H1 (cell line): Measurements from ENCODE around the gene PCDHA1. TPM values are rescaled to one million over a fixed set of nuclear protein-coding genes. Genes with fewer than 3 reads are reported as not detected.

Source experiments
- CTCF ChIA-PET: fragments of 300-600 bp; sonication (Branson Sonifier 250); formaldehyde crosslinking; loops from one replicate; lab custom pipeline; 2021; ENCODE audit not compliant: partially characterized antibody; lab: Charles Lee
- POLR2A ChIA-PET: fragments of 300-600 bp; sonication (Branson Sonifier 250); formaldehyde crosslinking; loops from one replicate; lab custom pipeline; 2021; ENCODE audit warnings: inconsistent platforms; ENCODE audit not compliant: partially characterized antibody; lab: Charles Lee
- DNase-seq, 2 experiments: peaks; one replicate each; pipeline versions ENCODE4 v3.0.0 to v3.0.0-alpha.2; 2010 to 2022; ENCODE audit warnings: low spot score in 2 of 2, low read depth in 1 of 2, mixed read lengths in 1 of 2
- FAIRE-seq: peaks from 2 replicates; lab custom pipeline; 2011; peaks lifted over from hg19 to GRCh38; lab: Jason Lieb, UNC
- H2AFZ ChIP-seq: 2 replicates; pipeline ENCODE4 v1.8.1; 2012; ENCODE audit warnings: low read length, inconsistent platforms
- H2AK5ac ChIP-seq: 2 replicates; pipeline ENCODE4 v1.6.1; 2013; ENCODE audit warnings: low read depth, low read length
- H2BK120ac ChIP-seq: replicated peaks from 2 replicates; pipeline ENCODE3; 2013; ENCODE audit warnings: low read depth, low read length, inconsistent platforms
- H2BK12ac ChIP-seq: 2 replicates; pipeline ENCODE4 v1.6.1; 2013; ENCODE audit warnings: low read depth, low read length
- H2BK15ac ChIP-seq: 2 replicates; pipeline ENCODE4 v1.6.1; 2013; ENCODE audit warnings: low read length
- H2BK20ac ChIP-seq: 2 replicates; pipeline ENCODE4 v1.6.1; 2013; ENCODE audit warnings: low read length
- H2BK5ac ChIP-seq: 2 replicates; pipeline ENCODE4 v1.6.1; 2013; ENCODE audit warnings: low read depth, low read length
- H3K14ac ChIP-seq: 2 replicates; pipeline ENCODE4 v1.6.1; 2013; ENCODE audit warnings: inconsistent platforms; ENCODE audit not compliant: insufficient read length
- H3K18ac ChIP-seq: 2 replicates; pipeline ENCODE4 v1.6.1; 2013; ENCODE audit warnings: low read length; ENCODE audit errors: extremely low read depth
- H3K23ac ChIP-seq: 2 replicates; pipeline ENCODE4 v1.6.1; 2013; ENCODE audit warnings: inconsistent platforms; ENCODE audit not compliant: insufficient read length
- H3K23me2 ChIP-seq: 2 replicates; pipeline ENCODE4 v1.6.1; 2013; ENCODE audit warnings: low read depth, low read length
- H3K27ac ChIP-seq: 2 replicates; pipeline ENCODE4 v1.6.1; 2011; ENCODE audit warnings: low read depth, low read length, inconsistent platforms
- H3K27me3 ChIP-seq, 4 experiments: replicated peaks in 1 of 4; 1 replicate in 1 of 4; 2 replicates in 3 of 4; pipeline versions ENCODE4 v1.6.1 to v1.8.1; 2011 to 2013; ENCODE audit warnings: low read length in 3 of 4, mild to moderate bottlenecking in 3 of 4, inconsistent platforms in 2 of 4, mixed read lengths in 2 of 4, moderate library complexity in 1 of 4; ENCODE audit not compliant: control insufficient read depth in 3 of 4, insufficient read depth in 3 of 4; ENCODE audit errors: extremely low read depth in 1 of 4
- H3K36me3 ChIP-seq, 4 experiments: 2 replicates each; pipeline versions ENCODE4 v1.6.1 to v1.8.1; 2011 to 2013; ENCODE audit warnings: mild to moderate bottlenecking in 4 of 4, low read length in 3 of 4, moderate library complexity in 2 of 4, control low read depth in 1 of 4, inconsistent platforms in 1 of 4; ENCODE audit not compliant: insufficient read depth in 4 of 4, control insufficient read depth in 2 of 4
- H3K4ac ChIP-seq: replicated peaks from 2 replicates; pipeline ENCODE3; 2013; ENCODE audit warnings: low read length, low read depth, mixed read lengths, inconsistent platforms; ENCODE audit not compliant: insufficient read length
- H3K4me1 ChIP-seq, 4 experiments: replicated peaks in 1 of 4; 1 replicate in 1 of 4; 2 replicates in 3 of 4; pipeline versions ENCODE4 v1.6.1 to v1.8.1; 2011 to 2013; ENCODE audit warnings: low read length in 3 of 4, inconsistent platforms in 2 of 4, mixed read lengths in 1 of 4; ENCODE audit not compliant: insufficient read depth in 4 of 4, control insufficient read depth in 3 of 4
- H3K4me2 ChIP-seq, 2 experiments: 2 replicates each; pipeline versions ENCODE4 v1.6.1 to v1.8.1; 2011 to 2013; ENCODE audit warnings: low read depth in 2 of 2, low read length in 2 of 2, control low read depth in 1 of 2, inconsistent platforms in 1 of 2, mild to moderate bottlenecking in 1 of 2; ENCODE audit not compliant: insufficient read depth in 1 of 2
- H3K4me3 ChIP-seq, 4 experiments: fragments of 200-600, 300-600 bp in 1 of 4; sonication (generic), shearing (Covaris generic), sonication (Bioruptor Twin) in 1 of 4; 2 replicates each; pipeline versions ENCODE4 v1.5.1 to v1.8.1; 2011 to 2016; ENCODE audit warnings: low read length in 4 of 4, low read depth in 3 of 4, control low read depth in 2 of 4, inconsistent platforms in 2 of 4, mild to moderate bottlenecking in 2 of 4, mixed read lengths in 1 of 4, moderate library complexity in 1 of 4; ENCODE audit not compliant: insufficient read depth in 2 of 4; ENCODE audit errors: extremely low read depth in 1 of 4
- H3K56ac ChIP-seq: replicated peaks from 2 replicates; pipeline ENCODE3; 2013; ENCODE audit warnings: low read depth, mild to moderate bottlenecking, mixed read lengths, low read length, inconsistent platforms; ENCODE audit not compliant: insufficient read length
- H3K79me1 ChIP-seq: 2 replicates; pipeline ENCODE4 v1.6.1; 2013; ENCODE audit warnings: low read depth, low read length, control low read depth
- H3K79me2 ChIP-seq, 2 experiments: 2 replicates each; pipeline versions ENCODE4 v1.6.1 to v1.8.1; 2012 to 2013; ENCODE audit warnings: low read length in 2 of 2, mild to moderate bottlenecking in 2 of 2, inconsistent platforms in 1 of 2; ENCODE audit not compliant: insufficient read depth in 2 of 2, control insufficient read depth in 1 of 2
- H3K9ac ChIP-seq, 4 experiments: replicated peaks in 1 of 4; 1 replicate in 1 of 4; 2 replicates in 3 of 4; pipeline versions ENCODE4 v1.6.1 to v1.8.1; 2011 to 2013; ENCODE audit warnings: low read depth in 3 of 4, low read length in 3 of 4, control low read depth in 2 of 4, mild to moderate bottlenecking in 2 of 4, moderate library complexity in 2 of 4, inconsistent platforms in 1 of 4; ENCODE audit errors: extremely low read depth in 1 of 4
- H3K9me3 ChIP-seq, 2 experiments: 2 replicates each; pipeline versions ENCODE4 v1.6.1 to v1.8.1; 2012 to 2013; ENCODE audit warnings: mild to moderate bottlenecking in 2 of 2, moderate library complexity in 2 of 2, control low read depth in 1 of 2, inconsistent platforms in 1 of 2, low read depth in 1 of 2, low read length in 1 of 2, mixed read lengths in 1 of 2; ENCODE audit not compliant: insufficient read depth in 2 of 2
- H4K20me1 ChIP-seq, 2 experiments: replicated peaks in 1 of 2; 2 replicates each; pipeline versions ENCODE3 to v1.8.1; 2011 to 2013; ENCODE audit warnings: inconsistent platforms in 2 of 2, low read length in 2 of 2, mild to moderate bottlenecking in 1 of 2; ENCODE audit not compliant: insufficient read depth in 2 of 2, control insufficient read depth in 1 of 2
- H4K5ac ChIP-seq: 2 replicates; pipeline ENCODE4 v1.6.1; 2013; ENCODE audit warnings: low read length, low read depth, mixed read lengths, inconsistent platforms; ENCODE audit not compliant: insufficient read length
- H4K8ac ChIP-seq: 2 replicates; pipeline ENCODE4 v1.8.0; 2013; ENCODE audit warnings: mild to moderate bottlenecking, moderate library complexity, low read length, inconsistent platforms; ENCODE audit not compliant: insufficient read depth; ENCODE audit errors: extremely low read depth
- H4K91ac ChIP-seq: replicated peaks from 2 replicates; pipeline ENCODE3; 2013; ENCODE audit warnings: low read length, mixed read lengths, inconsistent platforms; ENCODE audit not compliant: insufficient read length
- BCL11A ChIP-seq, 2 experiments: IDR thresholded peaks; one replicate each; pipeline ENCODE4 v1.6.1; 2011; ENCODE audit warnings: low read depth in 2 of 2, low read length in 2 of 2, mild to moderate bottlenecking in 2 of 2
- CBX8 ChIP-seq: fragments of 300-800, 300-1000 bp; sonication (generic); IDR thresholded peaks from 2 replicates; pipeline ENCODE4 v1.7.1; 2016; ENCODE audit warnings: low read depth, low read length, borderline replicate concordance
- FOSL1 ChIP-seq: IDR thresholded peaks from 2 replicates; pipeline ENCODE4 v1.6.1; 2011; ENCODE audit warnings: mild to moderate bottlenecking, low read depth, low read length, moderate library complexity; ENCODE audit not compliant: insufficient read depth
- HDAC6 ChIP-seq: IDR thresholded peaks from one replicate; pipeline ENCODE4 v1.7.1; 2012; ENCODE audit warnings: low read depth, mild to moderate bottlenecking, inconsistent platforms, low read length, moderate library complexity
- KDM4A ChIP-seq: IDR thresholded peaks from one replicate; pipeline ENCODE4 v1.7.1; 2012; ENCODE audit warnings: low read depth, mild to moderate bottlenecking, moderate library complexity, low read length, inconsistent platforms; ENCODE audit not compliant: severe bottlenecking
- SIX5 ChIP-seq: IDR thresholded peaks from 2 replicates; pipeline ENCODE4 v1.6.1; 2011; ENCODE audit warnings: mild to moderate bottlenecking, low read depth, low read length
- TAF1 ChIP-seq: IDR thresholded peaks from 2 replicates; pipeline ENCODE4 v1.6.1; 2011; ENCODE audit warnings: mild to moderate bottlenecking, low read depth, low read length
- WGBS, 2 experiments: shearing (Covaris generic) in 1 of 2; methylation state at CpG; one replicate each; pipeline versions ENCODE4 v1.1.6 to v1.1.7; 2013 to 2015; ENCODE audit warnings: low lambda C conversion rate in 2 of 2, mixed read lengths in 2 of 2, inconsistent platforms in 1 of 2, low coverage in 1 of 2, missing lambda C conversion rate in 1 of 2; ENCODE audit not compliant: insufficient replicate concordance in 2 of 2, insufficient coverage in 1 of 2, insufficient read length in 1 of 2; ENCODE audit errors: extremely low coverage in 1 of 2, missing lambda C conversion rate in 1 of 2; 5-methylcytosine and 5-hydroxymethylcytosine counted together
- polyA plus RNA-seq, 7 experiments: library from polyadenylated mRNA; depleted of rRNA in 3 of 7; stranded (reverse) in 5 of 7; unstranded in 2 of 7; fragments of >200 nt in 5 of 7; fragments of 200-250 nt in 2 of 7; gene quantifications; 1 replicate in 5 of 7; 2 replicates in 1 of 7; 4 replicates in 1 of 7; pipeline versions ENCODE4 v1.2.1 to v1.2.3, GENCODE V29; 2011 to 2013; ENCODE audit warnings: missing spikeins in 2 of 7, mixed read lengths in 2 of 7
- total RNA-seq: library from RNA; stranded (reverse); fragmentation: NEBNext Ultra II Directional; extraction: Animal tissue kit (Norgen Biotek cat#: 25700); gene quantifications from 2 replicates; pipeline ENCODE4 v1.2.1, GENCODE V29; 2021

Gene PCDHA1
- total and polyA plus RNA-seq, 2 of the 8 experiments (the other 6 are each of a cell fraction or from before 2014, with no cell fraction given) = 0.23 to 0.50 TPM

DNA sequence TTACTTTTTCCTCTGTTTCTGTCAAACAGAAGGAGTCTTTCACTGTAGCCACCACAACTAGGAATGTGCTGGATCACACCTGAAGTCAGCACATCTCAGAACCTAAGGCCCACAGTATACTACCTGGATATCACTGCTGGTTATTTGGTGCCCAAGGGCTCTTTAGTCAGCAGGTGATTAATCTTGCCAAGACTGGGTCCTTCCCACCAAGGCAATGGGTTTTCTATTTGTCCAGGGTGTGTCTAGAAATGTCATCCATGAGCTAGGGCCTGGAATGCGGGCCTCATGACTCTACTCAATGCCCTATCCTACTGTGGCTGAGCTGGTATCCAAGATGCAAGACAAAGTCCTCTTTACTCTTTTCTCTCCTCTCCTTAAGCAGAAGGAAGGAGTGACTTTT is 130.4 kb downstream of the PCDHA1 start:
- Histone ChIP-seq H3K79me2 (no peaks in the 10 kb centered on the region), H4K91ac (no peak overlapping the region), H3K4ac (no peak overlapping the region), H2BK5ac (no peak overlapping the region), H3K27me3 (no peaks in the 10 kb centered on the region), H2AFZ (no peak overlapping the region), H2BK120ac (no peak overlapping the region), H3K23ac (no peak overlapping the region), H2AK5ac (no peak overlapping the region), H3K56ac (no peak overlapping the region), H4K8ac (no peak overlapping the region), H2BK20ac (no peak overlapping the region), H3K23me2 (no peaks in the 10 kb centered on the region), H3K4me3 (no peak overlapping the region), H2BK12ac (no peak overlapping the region), H3K36me3 (no peaks in the 10 kb centered on the region), H3K27ac (no peak overlapping the region), H3K9ac (no peak overlapping the region), H4K20me1 (peaks cover 0 to 10% of the 10 kb centered on the region in 2 experiments), H2BK15ac (no peak overlapping the region), H4K5ac (no peak overlapping the region), H3K4me1 (no peaks in the 10 kb centered on the region), H3K9me3 (no peaks in the 10 kb centered on the region), H3K79me1 (no peaks in the 10 kb centered on the region; the same call in 1 of the 2 replicates), H3K4me2 (no peak overlapping the region), H3K14ac (no peak overlapping the region), H3K18ac (no peak overlapping the region)
- TF ChIP-seq SIX5 (no peak), CBX8 (no peak), FOSL1 (no peak), HDAC6 (no peak), BCL11A (IDR thresholded peaks at IDR 0.05; ENCODE audit: low read depth in 2 of 2, low read length in 2 of 2) (no peak), TAF1 (no peak), KDM4A (no peak)
- FAIRE-seq (no peak), DNase-seq (no peak)
- CTCF ChIA-PET = interaction anchor here (0.5 to 1.8 kb wide), 7 partner anchors 11 to 125 kb away, joined by 3 to 14 read pairs (median 3); no protein-coding TSS in a partner anchor
- POLR2A ChIA-PET = no interaction called here
- WGBS, 2 experiments = 86% methylated on average over 1 of the region's 1 CpG; no CpG with 5 or more reads in 1 of the 2 experiments
